Astrocyte (in vitro differentiated cells and primary cell): Measurements from ENCODE around the gene UBAC1. TPM values are rescaled to one million over a fixed set of nuclear protein-coding genes. Genes with fewer than 3 reads are reported as not detected.

ENCODE experiments used
- DNase-seq: peaks from one replicate; pipeline ENCODE4 v3.0.0-alpha.2; 2010; ENCODE audit warnings: low read depth
- FAIRE-seq: peaks from 2 replicates; lab custom pipeline; 2011; peaks lifted over from hg19 to GRCh38; lab: Jason Lieb, UNC
- H2AFZ ChIP-seq: 2 replicates; pipeline ENCODE4 v1.6.0; 2012; ENCODE audit warnings: low read depth, low read length, inconsistent platforms
- H3K27ac ChIP-seq: 2 replicates; pipeline ENCODE4 v1.5.1; 2011; ENCODE audit warnings: low read depth, low read length, inconsistent platforms
- H3K27me3 ChIP-seq: 2 replicates; pipeline ENCODE4 v1.6.0; 2011; ENCODE audit warnings: low read length, inconsistent platforms; ENCODE audit not compliant: insufficient read depth
- H3K36me3 ChIP-seq: 2 replicates; pipeline ENCODE4 v1.5.1; 2011; ENCODE audit warnings: low read length, inconsistent platforms; ENCODE audit not compliant: insufficient read depth
- H3K4me1 ChIP-seq: 2 replicates; pipeline ENCODE4 v1.5.1; 2011; ENCODE audit warnings: low read length, inconsistent platforms; ENCODE audit not compliant: insufficient read depth
- H3K4me2 ChIP-seq: 2 replicates; pipeline ENCODE4 v1.6.0; 2012; ENCODE audit warnings: low read length, inconsistent platforms
- H3K4me3 ChIP-seq: 2 replicates; pipeline ENCODE4 v1.5.1; 2011; ENCODE audit warnings: low read depth, mild to moderate bottlenecking, low read length, inconsistent platforms; ENCODE audit not compliant: insufficient read depth
- H3K79me2 ChIP-seq: 2 replicates; pipeline ENCODE4 v1.6.0; 2012; ENCODE audit warnings: mild to moderate bottlenecking, low read length, inconsistent platforms; ENCODE audit not compliant: insufficient read depth
- H3K9ac ChIP-seq: 2 replicates; pipeline ENCODE4 v1.6.0; 2012; ENCODE audit warnings: mild to moderate bottlenecking, low read length, inconsistent platforms
- H3K9me3 ChIP-seq: 2 replicates; pipeline ENCODE4 v1.5.1; 2012; ENCODE audit warnings: low read depth, mild to moderate bottlenecking, low read length, inconsistent platforms; ENCODE audit not compliant: insufficient read depth
- H4K20me1 ChIP-seq: 2 replicates; pipeline ENCODE4 v1.6.0; 2012; ENCODE audit warnings: low read length, inconsistent platforms; ENCODE audit not compliant: insufficient read depth
- H3K27ac Mint-ChIP-seq: one replicate; pipeline ENCODE4 v1.8.0; 2021; ENCODE audit warnings: mild to moderate bottlenecking, mixed read lengths; ENCODE audit not compliant: unreplicated experiment
- H3K27me3 Mint-ChIP-seq: one replicate; pipeline ENCODE4 v1.8.0; 2021; ENCODE audit warnings: low read depth, mixed read lengths; ENCODE audit not compliant: unreplicated experiment
- H3K36me3 Mint-ChIP-seq: one replicate; pipeline ENCODE4 v1.8.0; 2021; ENCODE audit warnings: low read depth, mixed read lengths; ENCODE audit not compliant: unreplicated experiment
- H3K4me1 Mint-ChIP-seq: one replicate; pipeline ENCODE4 v1.8.0; 2021; ENCODE audit warnings: low read depth, mixed read lengths; ENCODE audit not compliant: unreplicated experiment
- H3K4me3 Mint-ChIP-seq: one replicate; pipeline ENCODE4 v1.8.0; 2021; ENCODE audit warnings: mild to moderate bottlenecking, moderate library complexity, mixed read lengths; ENCODE audit not compliant: unreplicated experiment
- H3K9me3 Mint-ChIP-seq: one replicate; pipeline ENCODE4 v1.8.0; 2021; ENCODE audit warnings: mild to moderate bottlenecking, mixed read lengths; ENCODE audit not compliant: unreplicated experiment
- CTCF ChIP-seq: IDR thresholded peaks from 2 replicates; pipeline ENCODE4 v1.5.1; 2011; ENCODE audit warnings: low read depth, mild to moderate bottlenecking, inconsistent platforms, low read length, moderate library complexity; ENCODE audit not compliant: insufficient read depth
- EZH2 ChIP-seq: IDR thresholded peaks from 2 replicates; pipeline ENCODE4 v1.6.1; 2012; ENCODE audit warnings: mild to moderate bottlenecking, low read length, inconsistent platforms; ENCODE audit not compliant: insufficient read depth
- total RNA-seq: library from RNA; stranded (reverse); gene quantifications from 2 replicates; pipeline ENCODE4 v1.2.1, GENCODE V29; 2021

UBAC1 gene
- total RNA-seq, 1 donor from 2014 or later, result 31.8 TPM

GRCh38 chr9:135901826-135902225 lies 59.3 kb downstream of the UBAC1 start:
- H3K4me1 ChIP-seq, result peaks cover 17% of the 10 kb centered on the region
- Mint-ChIP-seq H3K4me1 (peaks cover 13% of the 10 kb centered on the region), H3K4me3 (no peak overlapping the region), H3K9me3 (peaks cover 10% of the 10 kb centered on the region), H3K36me3 (peaks cover 12% of the 10 kb centered on the region), H3K27ac (no peak overlapping the region), H3K27me3 (no peaks in the 10 kb centered on the region)
- H3K27ac ChIP-seq, result no peak overlapping the region
- H4K20me1 ChIP-seq, result peaks cover 96% of the 10 kb centered on the region
- H3K36me3 ChIP-seq, result no peaks in the 10 kb centered on the region
- H3K9ac ChIP-seq, result no peak overlapping the region
- H3K4me3 ChIP-seq, result no peak overlapping the region
- H3K4me2 ChIP-seq, result no peak overlapping the region
- H3K27me3 ChIP-seq, result no peaks in the 10 kb centered on the region
- no peak for DNase-seq
- peaks cover 98% of the 10 kb centered on the region for H3K79me2 ChIP-seq
- FAIRE-seq, result no peak
- TF ChIP-seq CTCF, result no peak
- TF ChIP-seq EZH2, result no peak
- H2AFZ ChIP-seq, result no peak overlapping the region
- H3K9me3 ChIP-seq, result no peaks in the 10 kb centered on the region

- H3K4me3 Mint-ChIP-seq, result no peak overlapping the region
- no peak for FAIRE-seq
- H3K4me1 Mint-ChIP-seq, result peaks cover 13% of the 10 kb centered on the region
Measured at GRCh38 chr9:135901031-135901758, 60.0 kb downstream of the UBAC1 start.

More at GRCh38 chr9:135901031-135901758, 60.0 kb downstream of the UBAC1 start:
- H3K27me3 ChIP-seq, result no peaks in the 10 kb centered on the region
- H3K27ac ChIP-seq, result no peak overlapping the region
- Mint-ChIP-seq H3K36me3 (peaks cover 12% of the 10 kb centered on the region), H3K9me3 (peaks cover 13% of the 10 kb centered on the region), H3K27me3 (no peaks in the 10 kb centered on the region), H3K27ac (no peak overlapping the region)
- H4K20me1 ChIP-seq, result peaks cover 98% of the 10 kb centered on the region
- H2AFZ ChIP-seq, result no peak overlapping the region
- H3K9me3 ChIP-seq, result no peaks in the 10 kb centered on the region
- no peak for DNase-seq
- H3K4me3 ChIP-seq, result no peak overlapping the region
- no peaks in the 10 kb centered on the region for H3K36me3 ChIP-seq
- H3K4me2 ChIP-seq, result no peak overlapping the region
- peaks cover 100% of the 10 kb centered on the region for H3K79me2 ChIP-seq
- TF ChIP-seq EZH2, result no peak
- no peak for TF ChIP-seq CTCF
- H3K4me1 ChIP-seq, result peaks cover 17% of the 10 kb centered on the region
- no peak overlapping the region for H3K9ac ChIP-seq
